CD4-positive, alpha-beta T cell treated with Interferon gamma for 1 hour (primary cell): ENCODE results near the gene ASTN2.
"Not testable (repeated sequence)": the region's sequence is repeated elsewhere in the genome, so short reads cannot be mapped to it uniquely, and the experiment has no call there.

ENCODE experiments used
- DNase-seq: peaks from one replicate; pipeline ENCODE4 v3.0.0-alpha.2; 2020

Gene ASTN2

GRCh38 chr9:117098331-117098730, 316.5 kb downstream of the ASTN2 start:
- no peak for DNase-seq

- DNase-seq, result no peak
These were observed 317.1 kb downstream of the ASTN2 start for GRCh38 chr9:117097761-117098160.

- no peak for DNase-seq
These were observed 318.7 kb downstream of the ASTN2 start for GRCh38 chr9:117096138-117096537.

DNA sequence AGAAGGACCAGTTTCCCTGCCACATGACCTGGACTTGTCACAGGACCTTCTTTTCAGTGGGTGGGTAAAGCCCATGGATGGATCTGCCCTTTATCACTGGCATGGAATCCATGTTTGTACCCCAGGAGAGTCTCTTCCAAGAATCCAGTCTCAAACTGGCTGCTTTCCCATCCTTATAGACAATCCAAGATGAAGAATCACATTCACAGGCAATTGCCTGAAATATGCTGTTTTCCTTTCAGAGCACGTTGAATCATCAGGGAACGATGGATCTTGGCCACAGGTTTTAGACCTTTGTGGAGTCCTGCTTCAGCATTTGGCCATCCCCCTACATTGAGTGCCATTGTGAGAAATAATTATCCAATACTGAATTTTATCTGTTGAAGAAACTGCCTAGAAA, 319.8 kb downstream of the ASTN2 start:
- no peak for DNase-seq

DNA sequence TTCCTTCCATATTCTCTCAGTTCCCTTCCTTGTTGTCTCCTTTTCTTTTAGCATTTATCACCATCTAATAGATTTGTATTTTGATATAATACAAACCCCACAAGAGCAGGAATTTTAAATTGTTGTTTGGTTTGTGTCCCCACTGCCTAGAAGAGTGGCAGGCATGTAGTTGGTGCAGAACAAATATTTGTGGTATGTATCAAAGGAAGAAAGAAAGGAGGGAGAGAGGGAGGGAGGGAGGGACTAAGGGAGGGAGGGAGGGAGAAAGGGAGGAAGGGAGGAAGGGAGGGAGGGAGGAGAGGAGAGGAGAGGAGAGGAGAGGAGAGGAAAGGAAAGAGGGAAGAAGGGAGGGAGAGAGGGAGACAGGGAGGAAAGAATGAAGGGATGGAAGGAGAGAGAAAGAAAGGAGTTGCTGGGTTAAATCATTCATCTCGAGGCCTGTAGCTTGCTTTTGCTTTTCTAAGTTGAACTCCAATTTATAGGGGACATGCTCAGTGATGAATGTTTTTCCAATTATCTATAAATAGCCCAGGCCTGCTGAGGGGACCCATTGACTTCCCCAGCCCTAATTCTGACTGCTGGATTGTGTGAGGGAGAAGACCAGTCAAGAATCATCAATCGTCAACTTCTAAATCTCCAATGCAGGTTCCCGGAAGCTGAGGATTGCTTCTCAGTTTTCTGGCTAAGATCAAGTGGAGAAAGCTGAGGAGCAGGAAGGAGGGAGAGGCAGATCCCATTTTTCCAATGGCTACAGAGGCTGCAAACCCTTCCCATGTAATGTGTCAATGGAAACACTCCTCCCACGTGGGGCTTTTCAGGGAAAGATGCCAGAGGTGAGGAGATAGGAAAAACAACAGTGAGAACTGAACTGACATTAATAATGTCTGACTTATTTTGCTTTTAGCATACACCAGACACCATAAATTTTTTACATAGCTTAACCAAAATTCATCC, 320.7 kb downstream of the ASTN2 start:
- no peak for DNase-seq

GRCh38 chr9:117092582-117092981, 322.3 kb downstream of the ASTN2 start:
- no peak for DNase-seq

DNA sequence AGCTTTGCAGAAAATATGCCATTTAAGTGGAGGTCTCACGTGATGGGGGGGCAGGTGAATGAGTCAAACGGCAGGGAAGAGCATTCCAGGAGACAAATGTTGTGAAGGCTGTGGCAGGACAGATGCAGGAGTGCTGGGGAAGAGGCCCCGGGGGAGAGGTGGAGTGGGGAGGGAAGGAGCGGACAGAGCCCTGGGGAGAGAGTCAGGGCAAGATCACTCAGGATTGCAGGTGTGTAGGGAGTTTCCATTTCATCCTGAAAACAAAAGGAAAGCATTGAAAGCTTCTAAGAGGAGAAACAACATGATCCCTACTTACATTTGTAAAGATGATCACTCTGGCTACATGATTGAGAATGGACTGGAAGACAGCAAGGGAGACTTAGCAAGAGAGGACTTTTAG, 323.3 kb downstream of the ASTN2 start:
- no peak for DNase-seq

DNA sequence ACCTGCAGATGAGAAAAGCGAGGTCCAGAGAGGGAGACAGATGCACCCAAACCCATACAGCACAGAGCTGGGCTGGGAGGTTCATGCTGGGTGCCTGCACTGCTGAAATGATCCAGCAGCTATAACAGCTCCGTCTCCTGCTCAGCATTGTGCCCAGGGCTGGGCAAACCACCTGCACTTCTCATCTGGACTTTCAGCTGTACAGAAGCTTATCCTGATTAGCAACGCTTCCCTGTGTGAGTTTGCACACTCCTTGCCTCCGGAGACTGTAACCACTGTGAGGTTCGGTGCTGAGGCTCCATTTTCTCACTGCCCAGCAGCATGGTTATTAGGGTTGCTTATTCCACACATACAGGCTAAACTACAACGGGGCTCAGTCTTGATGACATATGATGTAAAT, 326.1 kb downstream of the ASTN2 start:
- DNase-seq, result no peak

DNA sequence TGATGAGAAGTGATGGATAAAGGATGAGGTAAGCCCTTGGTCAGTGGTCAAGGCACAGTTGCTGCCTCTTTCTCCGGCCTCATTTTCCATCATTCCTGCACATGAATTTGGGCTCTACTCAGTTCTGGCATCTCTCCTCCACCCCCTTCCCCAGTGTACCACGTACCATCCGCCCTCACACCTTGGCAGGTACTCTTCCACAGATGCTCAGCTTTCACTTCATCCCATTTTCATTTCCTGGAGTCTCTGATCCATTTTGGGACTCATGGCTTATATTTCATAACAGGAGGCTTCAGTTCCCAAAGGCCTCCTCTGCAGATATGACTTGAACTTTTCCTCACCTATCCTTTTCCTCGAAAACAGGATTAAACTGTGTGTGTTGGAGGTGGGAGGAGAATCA, 326.7 kb downstream of the ASTN2 start:
- DNase-seq, result no peak

DNA sequence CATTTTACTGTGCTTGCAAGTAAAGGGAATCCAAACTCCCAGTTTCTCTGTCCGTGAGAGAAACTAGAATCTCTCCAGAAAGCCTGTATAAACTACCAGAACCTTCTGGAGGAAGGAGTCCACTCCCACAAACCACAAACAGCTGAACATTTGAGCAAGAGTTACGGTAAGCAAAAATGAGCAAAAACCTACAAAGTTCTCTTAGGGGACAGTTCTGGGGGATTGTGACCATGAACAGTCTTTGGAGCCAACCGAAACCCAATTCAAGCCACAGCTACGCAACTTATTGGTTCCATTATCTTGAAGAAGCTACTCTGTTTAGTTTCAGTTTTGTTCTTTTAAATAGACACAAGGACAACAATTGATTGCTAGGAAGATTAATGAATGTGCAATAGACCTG, 330.6 kb downstream of the ASTN2 start:
- DNase-seq, result no peak

DNA sequence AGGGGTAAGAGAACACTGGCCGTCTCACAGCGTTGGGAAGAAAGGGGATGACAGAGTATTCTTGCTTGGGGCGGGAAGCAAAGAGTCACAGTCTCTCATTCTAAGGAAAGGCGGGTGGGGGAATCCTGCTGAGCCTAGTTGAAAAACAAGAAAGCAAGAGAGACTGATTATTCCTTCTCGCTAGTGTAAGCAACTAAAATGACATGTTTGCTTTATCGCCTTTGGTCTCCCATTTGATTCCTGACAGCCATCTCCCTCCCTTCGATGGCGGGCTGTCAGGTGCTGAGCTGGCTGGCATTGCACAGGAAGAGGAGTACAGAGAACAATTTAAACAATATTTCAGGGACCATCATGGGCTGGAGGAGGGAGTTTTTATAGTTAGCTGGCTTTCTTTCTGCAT, 331.3 kb downstream of the ASTN2 start:
- no peak for DNase-seq

- DNase-seq, result no peak
These were observed 333.1 kb downstream of the ASTN2 start for GRCh38 chr9:117081641-117082317.

DNA sequence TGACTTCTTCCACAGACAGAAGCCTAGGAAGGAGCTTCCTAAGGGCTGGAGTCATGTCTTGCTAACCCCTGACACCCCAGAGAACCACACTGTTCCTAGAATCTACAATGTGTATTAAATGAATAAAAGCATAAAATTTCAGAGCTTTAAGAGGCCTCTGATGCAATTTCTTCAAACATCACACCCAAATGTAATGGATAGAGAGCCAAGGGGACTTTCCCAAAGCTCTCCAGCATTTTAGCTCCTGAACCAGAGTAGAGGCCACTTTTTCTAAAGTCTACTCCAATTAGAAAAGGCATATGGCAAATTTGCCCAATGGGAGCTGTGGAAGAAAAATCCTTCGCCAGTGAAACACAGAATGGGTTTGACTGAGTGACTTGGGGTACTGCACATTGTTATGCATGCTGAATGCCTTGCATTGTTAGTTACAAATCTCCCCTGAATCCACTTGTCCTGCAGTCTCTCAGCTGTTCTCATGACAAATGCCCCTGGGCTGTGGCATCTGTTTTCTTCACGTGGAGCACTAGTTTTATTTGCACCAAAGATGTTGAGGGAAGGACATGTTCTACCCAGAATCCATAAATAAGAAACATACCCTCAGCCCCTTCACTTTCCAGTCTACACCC, 334.0 kb downstream of the ASTN2 start:
- no peak for DNase-seq

DNA sequence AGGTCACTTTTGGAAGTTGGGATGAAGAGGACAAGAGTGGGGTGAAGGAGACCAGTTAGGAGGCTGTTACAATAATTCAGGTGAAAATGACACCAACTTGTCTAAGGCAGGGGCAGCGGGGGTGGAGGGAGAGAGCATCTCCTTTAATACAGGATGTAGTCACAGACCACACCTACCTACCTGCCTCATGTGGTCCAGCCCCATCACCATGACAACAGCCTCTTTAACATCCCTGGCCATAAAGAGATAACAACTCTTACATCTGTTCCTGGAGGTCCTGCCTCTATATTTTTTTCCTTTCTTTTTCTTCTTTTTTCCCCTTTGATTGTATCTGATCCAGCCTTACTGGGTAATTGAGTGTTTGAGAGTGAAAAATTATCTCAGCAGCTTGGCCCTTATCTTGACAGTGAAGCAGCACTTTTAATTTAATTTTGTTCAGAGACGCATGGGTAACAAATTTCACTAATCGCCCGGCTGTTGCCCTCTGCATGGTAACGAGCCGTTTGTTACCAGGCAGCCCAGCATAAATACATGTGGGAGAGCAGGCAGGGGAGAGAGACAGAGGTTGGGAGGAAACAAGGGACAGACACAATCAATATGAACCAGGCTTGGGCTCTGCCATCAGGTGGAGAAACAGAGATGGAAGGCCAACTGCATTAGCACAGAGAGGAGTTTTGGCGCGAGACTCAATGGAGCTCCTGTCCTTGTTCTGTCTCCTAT, 338.1 kb downstream of the ASTN2 start:
- DNase-seq, result no peak

DNA sequence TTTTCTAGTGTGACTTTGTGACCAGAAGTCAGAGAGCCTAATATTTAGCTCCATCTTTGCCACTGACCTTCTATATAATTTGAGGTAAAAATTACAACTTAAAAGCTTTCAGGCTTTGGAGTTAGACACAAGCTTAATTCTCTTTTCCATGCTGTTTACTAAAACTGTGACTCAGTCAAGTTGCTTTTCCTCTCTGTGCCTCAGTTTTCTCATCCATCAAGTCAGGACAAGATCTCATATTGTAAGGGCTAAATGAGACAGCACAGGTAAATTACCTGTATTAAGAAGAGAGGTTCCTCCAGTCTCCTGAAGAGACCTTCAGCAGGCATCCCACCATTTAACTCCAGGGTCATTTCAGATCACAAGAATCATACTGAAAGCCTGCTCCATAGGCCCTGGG, 339.2 kb downstream of the ASTN2 start:
- no peak for DNase-seq

DNA sequence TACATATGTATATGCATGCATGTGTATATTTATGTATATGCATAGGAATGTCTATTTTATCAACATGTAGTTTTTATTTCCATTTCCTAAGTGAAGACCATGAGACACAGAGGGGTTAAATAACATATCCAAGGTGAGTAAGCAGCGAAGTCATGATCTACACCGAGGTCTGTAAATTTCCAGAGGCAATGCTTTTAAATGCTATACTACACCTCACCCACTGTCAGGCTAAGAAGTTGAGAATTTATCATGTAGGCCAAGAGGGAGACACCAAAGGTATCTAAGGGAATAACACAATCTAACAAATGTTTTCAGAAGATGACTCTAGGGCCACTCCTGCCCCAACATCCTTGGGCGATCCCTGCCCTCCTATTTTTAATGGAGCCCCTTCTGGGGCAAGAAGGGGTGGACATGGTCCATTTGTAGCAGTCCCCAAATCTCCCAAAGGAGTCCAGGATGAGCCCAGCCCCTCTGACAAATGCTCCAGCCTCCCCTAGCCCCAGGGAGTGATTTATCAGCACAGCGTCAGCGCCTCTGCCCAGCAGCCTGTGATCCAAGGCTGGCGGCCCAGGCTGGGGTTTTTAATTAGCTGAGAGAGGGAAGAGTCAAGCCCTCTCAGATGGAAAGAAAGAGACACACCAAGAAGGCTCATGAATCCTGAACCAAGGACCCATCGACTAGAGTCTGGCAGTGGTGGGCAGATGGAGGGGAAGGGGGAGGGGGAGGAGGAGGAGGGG, 339.9 kb downstream of the ASTN2 start:
- DNase-seq, result no peak

DNA sequence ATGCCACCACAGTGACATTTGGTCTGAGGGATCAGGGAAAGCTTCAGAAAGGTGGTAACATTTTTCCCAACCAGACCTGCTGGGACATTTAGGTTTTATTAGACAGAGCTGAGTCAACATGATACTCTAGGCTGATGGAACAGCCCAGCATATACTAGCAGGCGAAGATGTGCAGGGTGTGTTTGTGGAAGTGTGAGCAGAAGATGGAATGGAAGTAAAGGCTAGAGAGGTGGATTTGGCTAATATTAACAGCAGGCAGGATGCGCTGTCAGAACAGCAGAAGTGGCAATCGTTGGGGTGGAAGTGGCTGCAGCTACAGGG, 340.6 kb downstream of the ASTN2 start:
- no peak for DNase-seq

- no peak for DNase-seq
These were observed 341.1 kb downstream of the ASTN2 start for GRCh38 chr9:117073539-117074341.

- DNase-seq, result no peak
These were observed 341.8 kb downstream of the ASTN2 start for GRCh38 chr9:117073071-117073470.

DNA sequence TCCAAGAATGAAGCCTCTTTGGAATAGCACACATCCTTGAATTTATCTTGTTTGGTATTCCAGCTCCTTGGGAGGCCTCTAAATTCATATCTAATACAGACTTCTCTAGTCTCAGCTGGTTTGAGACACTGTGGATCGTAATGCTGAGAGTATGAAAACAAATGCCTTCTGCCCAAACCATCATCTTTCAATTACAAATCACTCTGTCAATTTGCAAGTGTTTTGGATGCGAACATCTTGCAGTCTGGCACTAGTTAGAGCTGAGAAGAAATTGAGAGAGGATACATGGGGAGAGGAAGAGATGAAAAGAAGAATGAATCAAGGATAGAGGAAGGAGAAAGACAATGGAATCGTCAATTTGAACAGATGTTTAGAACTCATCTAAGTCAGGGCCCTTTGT, 342.6 kb downstream of the ASTN2 start:
- no peak for DNase-seq

GRCh38 chr9:117071673-117072207, 343.1 kb downstream of the ASTN2 start:
- DNase-seq, result not testable (repeated sequence)
